SU-DHL-6 (cell line): ENCODE measurements around the gene KDM2A.

Source experiments
- H2AFZ ChIP-seq: fragments of 200-600 bp; sonication (generic); 2 replicates; pipeline ENCODE4 v1.6.1; 2014; ENCODE audit warnings: low read depth, mild to moderate bottlenecking, moderate library complexity, mixed read lengths, antibody characterized with exemption, low read length; ENCODE audit not compliant: severe bottlenecking
- H3F3A ChIP-seq: fragments of 200-600 bp; shearing (Covaris generic); 2 replicates; pipeline ENCODE4 v1.6.0; 2016; ENCODE audit warnings: antibody characterized with exemption, mild to moderate bottlenecking; ENCODE audit not compliant: insufficient read depth
- H3K27ac ChIP-seq: fragments of 200-600 bp; sonication (generic); 2 replicates; pipeline ENCODE4 v1.5.1; 2016; ENCODE audit warnings: low read depth, mild to moderate bottlenecking, low read length, moderate library complexity, mixed read lengths
- H3K27me3 ChIP-seq: fragments of 200-600 bp; sonication (generic), shearing (Covaris generic); 2 replicates; pipeline ENCODE4 v1.6.0; 2014; ENCODE audit warnings: mild to moderate bottlenecking, low read length
- H3K36me3 ChIP-seq: fragments of 200-600 bp; sonication (generic); 2 replicates; pipeline ENCODE4 v1.6.1; 2014; ENCODE audit warnings: mild to moderate bottlenecking, low read length, mixed read lengths
- H3K4me2 ChIP-seq: fragments of 300-600, 200-600 bp; shearing (Covaris generic), sonication (generic); 2 replicates; pipeline ENCODE4 v1.6.0; 2014; ENCODE audit warnings: low read length, low read depth, mild to moderate bottlenecking; ENCODE audit not compliant: poor library complexity, severe bottlenecking
- H3K4me3 ChIP-seq: fragments of 200-600 bp; sonication (generic); 2 replicates; pipeline ENCODE4 v1.5.1; 2014; ENCODE audit warnings: antibody characterized with exemption, low read length, mild to moderate bottlenecking, mixed read lengths; ENCODE audit not compliant: insufficient read depth, poor library complexity, severe bottlenecking
- H3K79me2 ChIP-seq: fragments of 200-600 bp; sonication (generic); 2 replicates; pipeline ENCODE4 v1.6.1; 2014; ENCODE audit warnings: mild to moderate bottlenecking, low read length, moderate library complexity; ENCODE audit not compliant: insufficient read depth
- H3K9ac ChIP-seq: fragments of 200-600 bp; sonication (generic); 2 replicates; pipeline ENCODE4 v1.7.0; 2014; ENCODE audit warnings: mild to moderate bottlenecking, low read length
- H3K9me2 ChIP-seq: fragments of 200-600 bp; sonication (generic); replicated peaks from 2 replicates; pipeline ENCODE4 v1.6.1; 2014; ENCODE audit warnings: low read length; ENCODE audit not compliant: insufficient read depth
- H3K9me3 ChIP-seq: fragments of 200-600 bp; sonication (generic); 2 replicates; pipeline ENCODE4 v1.6.1; 2014; ENCODE audit warnings: low read length, mixed read lengths; ENCODE audit not compliant: insufficient read depth
- H4K20me1 ChIP-seq: fragments of 200-600 bp; sonication (generic); 2 replicates; pipeline ENCODE4 v1.6.1; 2014; ENCODE audit warnings: low read depth, mild to moderate bottlenecking, antibody characterized with exemption, low read length, moderate library complexity, mixed read lengths
- EZH2phosphoT487 ChIP-seq: fragments of 200-600 bp; sonication (generic), shearing (Covaris generic); conservative IDR thresholded peaks from 2 replicates; pipeline ENCODE4 v1.6.1; 2018; ENCODE audit warnings: mild to moderate bottlenecking, antibody characterized with exemption, low read length, moderate library complexity, mixed read lengths
- TF ChIP-seq, protein P1 (sequence below): fragments of 200-600 bp; sonication (generic); IDR thresholded peaks from one replicate; pipeline ENCODE4 v1.5.1; 2017; ENCODE audit warnings: antibody characterized with exemption, mild to moderate bottlenecking, low read length, moderate library complexity; ENCODE audit not compliant: insufficient read depth, poor library complexity, severe bottlenecking

KDM2A gene

DNA sequence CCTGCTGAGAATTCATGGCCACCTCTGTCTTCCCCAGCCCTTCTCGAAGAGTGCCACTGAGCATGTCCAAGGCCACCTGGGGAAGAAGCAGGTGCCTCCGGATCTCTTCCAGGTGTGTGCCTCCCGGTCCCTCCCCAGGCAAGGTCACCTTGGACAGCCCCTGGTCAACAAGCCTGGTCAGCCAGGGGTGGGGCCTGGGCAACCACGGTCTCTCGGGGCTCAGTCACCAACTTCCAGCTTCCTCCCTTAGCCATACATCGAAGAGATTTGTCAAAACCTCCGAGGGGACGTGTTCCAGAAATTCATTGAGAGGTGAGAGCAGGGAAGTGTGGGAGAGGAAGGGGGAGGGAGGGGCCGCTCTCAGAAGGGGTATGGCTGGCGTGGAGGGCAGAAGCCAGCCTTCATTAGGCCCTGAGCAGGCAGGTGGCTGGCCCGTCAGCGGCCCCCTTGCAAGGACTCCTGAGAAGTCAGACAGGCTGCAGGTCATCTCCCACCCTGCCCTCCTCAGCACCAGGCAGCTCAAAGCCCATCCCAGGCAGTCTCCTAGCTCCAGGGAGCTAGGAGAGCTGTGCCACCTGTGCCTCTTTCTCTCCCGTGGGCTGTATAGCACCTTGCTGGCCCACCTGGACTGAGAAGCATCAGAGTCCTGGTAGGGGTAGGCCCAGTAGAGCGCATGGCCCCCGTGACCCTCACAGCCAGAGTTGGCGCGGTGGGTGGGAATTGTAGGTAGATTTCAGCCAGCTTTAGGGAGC lies 160.7 kb downstream of the KDM2A start:
- H3F3A ChIP-seq = peaks cover 18% of the 10 kb centered on the region
- H2AFZ ChIP-seq = no peak overlapping the region
- H3K79me2 ChIP-seq = peaks cover 44% of the 10 kb centered on the region
- no peak overlapping the region for H3K9ac ChIP-seq
- no peak overlapping the region for H3K4me2 ChIP-seq
- no peaks in the 10 kb centered on the region for H3K9me3 ChIP-seq
- H3K4me3 ChIP-seq = no peak overlapping the region
- H4K20me1 ChIP-seq = no peaks in the 10 kb centered on the region
- no peaks in the 10 kb centered on the region for H3K9me2 ChIP-seq
- H3K27ac ChIP-seq = no peak overlapping the region
- H3K27me3 ChIP-seq = no peaks in the 10 kb centered on the region
- TF ChIP-seq, protein P1, sequence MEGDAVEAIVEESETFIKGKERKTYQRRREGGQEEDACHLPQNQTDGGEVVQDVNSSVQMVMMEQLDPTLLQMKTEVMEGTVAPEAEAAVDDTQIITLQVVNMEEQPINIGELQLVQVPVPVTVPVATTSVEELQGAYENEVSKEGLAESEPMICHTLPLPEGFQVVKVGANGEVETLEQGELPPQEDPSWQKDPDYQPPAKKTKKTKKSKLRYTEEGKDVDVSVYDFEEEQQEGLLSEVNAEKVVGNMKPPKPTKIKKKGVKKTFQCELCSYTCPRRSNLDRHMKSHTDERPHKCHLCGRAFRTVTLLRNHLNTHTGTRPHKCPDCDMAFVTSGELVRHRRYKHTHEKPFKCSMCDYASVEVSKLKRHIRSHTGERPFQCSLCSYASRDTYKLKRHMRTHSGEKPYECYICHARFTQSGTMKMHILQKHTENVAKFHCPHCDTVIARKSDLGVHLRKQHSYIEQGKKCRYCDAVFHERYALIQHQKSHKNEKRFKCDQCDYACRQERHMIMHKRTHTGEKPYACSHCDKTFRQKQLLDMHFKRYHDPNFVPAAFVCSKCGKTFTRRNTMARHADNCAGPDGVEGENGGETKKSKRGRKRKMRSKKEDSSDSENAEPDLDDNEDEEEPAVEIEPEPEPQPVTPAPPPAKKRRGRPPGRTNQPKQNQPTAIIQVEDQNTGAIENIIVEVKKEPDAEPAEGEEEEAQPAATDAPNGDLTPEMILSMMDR = no peak
- no peak for TF ChIP-seq EZH2phosphoT487
- H3K36me3 ChIP-seq = peaks cover 3% of the 10 kb centered on the region; the same call in 1 of the 2 replicates

DNA sequence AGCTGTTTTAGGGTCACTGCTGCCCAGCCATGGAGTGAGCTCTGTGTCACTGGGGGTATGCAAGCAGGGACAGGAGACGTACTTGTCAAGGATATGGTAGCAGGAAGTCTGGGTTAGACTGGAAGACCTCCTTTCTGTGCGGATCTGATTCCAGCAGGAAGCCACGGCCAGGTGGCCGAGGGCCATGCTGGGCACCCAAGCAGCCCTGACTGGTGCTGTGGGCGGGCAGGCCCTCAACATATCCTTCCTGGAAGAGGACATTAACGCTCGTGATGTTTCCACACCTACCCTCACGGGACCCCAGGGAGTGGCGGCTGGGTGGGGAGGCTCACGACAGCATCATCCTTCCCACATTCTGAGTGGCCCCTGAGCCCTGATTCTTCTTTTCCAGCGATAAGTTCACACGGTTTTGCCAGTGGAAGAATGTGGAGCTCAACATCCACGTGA lies 161.3 kb downstream of the KDM2A start:
- no peaks in the 10 kb centered on the region for H4K20me1 ChIP-seq
- no peaks in the 10 kb centered on the region for H3K9me2 ChIP-seq
- TF ChIP-seq, protein P1 = no peak
- no peak for TF ChIP-seq EZH2phosphoT487
- H3K27ac ChIP-seq = no peak overlapping the region
- H3K36me3 ChIP-seq = peaks cover 3% of the 10 kb centered on the region; the same call in 1 of the 2 replicates
- no peak overlapping the region for H3K4me3 ChIP-seq
- peaks cover 38% of the 10 kb centered on the region for H3K79me2 ChIP-seq
- H3F3A ChIP-seq = peaks cover 18% of the 10 kb centered on the region
- no peak overlapping the region for H3K4me2 ChIP-seq
- H2AFZ ChIP-seq = no peak overlapping the region
- H3K9ac ChIP-seq = no peak overlapping the region
- H3K9me3 ChIP-seq = no peaks in the 10 kb centered on the region
- H3K27me3 ChIP-seq = no peaks in the 10 kb centered on the region

DNA sequence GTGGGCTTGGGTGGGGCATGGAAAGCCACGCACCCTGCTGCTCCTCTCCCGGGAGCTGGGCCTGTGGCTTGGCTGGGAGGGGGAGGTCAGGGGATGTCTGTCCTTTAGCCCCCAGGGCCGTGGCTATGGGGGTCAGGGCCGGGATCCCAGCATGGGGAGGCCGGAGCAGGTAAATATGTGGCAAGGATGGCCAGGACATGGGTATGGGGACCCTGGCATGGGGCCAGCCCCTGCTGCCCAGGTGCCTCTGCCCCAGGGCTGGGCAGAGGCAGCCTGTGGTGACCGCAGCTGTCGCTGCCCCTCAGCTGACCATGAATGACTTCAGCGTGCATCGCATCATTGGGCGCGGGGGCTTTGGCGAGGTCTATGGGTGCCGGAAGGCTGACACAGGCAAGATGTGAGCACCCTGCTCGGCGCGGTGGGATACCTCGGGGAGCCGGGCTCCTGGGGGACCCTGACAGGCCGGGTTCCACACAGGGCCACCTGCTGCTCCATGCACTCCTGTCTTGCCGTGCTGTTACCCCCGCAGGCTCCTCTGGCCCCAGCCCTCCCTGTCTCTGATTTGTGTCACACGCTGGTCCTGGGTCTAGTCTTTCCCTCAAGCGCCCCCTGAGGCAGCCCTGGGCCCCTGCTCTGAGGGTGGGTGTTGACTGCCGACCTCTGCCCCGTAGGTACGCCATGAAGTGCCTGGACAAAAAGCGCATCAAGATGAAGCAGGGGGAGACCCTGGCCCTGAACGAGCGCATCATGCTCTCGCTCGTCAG lies 161.9 kb downstream of the KDM2A start:
- peaks cover 3% of the 10 kb centered on the region; the same call in 1 of the 2 replicates for H3K36me3 ChIP-seq

More for the DNA sequence above, 161.9 kb downstream of the KDM2A start:
- H3K27ac ChIP-seq = no peak overlapping the region
- no peaks in the 10 kb centered on the region for H4K20me1 ChIP-seq
- no peak overlapping the region for H3K4me3 ChIP-seq
- H3K9me3 ChIP-seq = no peaks in the 10 kb centered on the region
- H3K79me2 ChIP-seq = peaks cover 32% of the 10 kb centered on the region
- no peaks in the 10 kb centered on the region for H3K9me2 ChIP-seq
- H3F3A ChIP-seq = peaks cover 14% of the 10 kb centered on the region
- H2AFZ ChIP-seq = no peak overlapping the region
- H3K4me2 ChIP-seq = no peak overlapping the region
- H3K27me3 ChIP-seq = no peaks in the 10 kb centered on the region
- no peak overlapping the region for H3K9ac ChIP-seq
- no peak for TF ChIP-seq EZH2phosphoT487
- TF ChIP-seq, protein P1 = no peak
